ENCODE results near the gene GPHN. TPM values are rescaled to one million over a fixed set of nuclear protein-coding genes. Genes with fewer than 3 reads are reported as not detected.

GPHN gene
- total RNA-seq, 1 experiment from 2014 or later, result 18.1 TPM

GRCh38 chr14:67218126-67218525 lies 710.2 kb downstream of the GPHN start:
- Mint-ChIP-seq H3K4me1 (no peaks in the 10 kb centered on the region), H3K36me3 (no peaks in the 10 kb centered on the region), H3K27me3 (ENCODE audit: low read depth) (no peaks in the 10 kb centered on the region; the same call in 1 of the 2 replicates), H3K27ac (no peak overlapping the region), H3K9me3 (no peaks in the 10 kb centered on the region), H3K4me3 (no peak overlapping the region)
- ChIA-PET CTCF (no interaction called here), POLR2A (no interaction called here)
- no peak for TF ChIP-seq ZNF232 (CRISPR knock-in tag; IDR thresholded peaks at IDR 0.05)
- no peak for TF ChIP-seq TEAD1 (CRISPR knock-in tag; IDR thresholded peaks at IDR 0.05)
- TF ChIP-seq RORB (CRISPR knock-in tag; IDR thresholded peaks at IDR 0.05), result no peak
- no peak for TF ChIP-seq ZNF138 (CRISPR knock-in tag; conservative IDR thresholded peaks at IDR 0.05)
- TF ChIP-seq E2F1 (CRISPR knock-in tag; IDR thresholded peaks at IDR 0.05), result no peak
- no peak for TF ChIP-seq E2F4 (CRISPR knock-in tag; IDR thresholded peaks at IDR 0.05; ENCODE audit: borderline replicate concordance, low read depth)
- no peak for TF ChIP-seq TCF7 (CRISPR knock-in tag; IDR thresholded peaks at IDR 0.05; ENCODE audit: low read depth)
- TF ChIP-seq ATF3 (CRISPR knock-in tag; conservative IDR thresholded peaks at IDR 0.05), result no peak
- no peak for TF ChIP-seq MYBL2 (CRISPR knock-in tag; IDR thresholded peaks at IDR 0.05)
- TF ChIP-seq, protein P1, sequence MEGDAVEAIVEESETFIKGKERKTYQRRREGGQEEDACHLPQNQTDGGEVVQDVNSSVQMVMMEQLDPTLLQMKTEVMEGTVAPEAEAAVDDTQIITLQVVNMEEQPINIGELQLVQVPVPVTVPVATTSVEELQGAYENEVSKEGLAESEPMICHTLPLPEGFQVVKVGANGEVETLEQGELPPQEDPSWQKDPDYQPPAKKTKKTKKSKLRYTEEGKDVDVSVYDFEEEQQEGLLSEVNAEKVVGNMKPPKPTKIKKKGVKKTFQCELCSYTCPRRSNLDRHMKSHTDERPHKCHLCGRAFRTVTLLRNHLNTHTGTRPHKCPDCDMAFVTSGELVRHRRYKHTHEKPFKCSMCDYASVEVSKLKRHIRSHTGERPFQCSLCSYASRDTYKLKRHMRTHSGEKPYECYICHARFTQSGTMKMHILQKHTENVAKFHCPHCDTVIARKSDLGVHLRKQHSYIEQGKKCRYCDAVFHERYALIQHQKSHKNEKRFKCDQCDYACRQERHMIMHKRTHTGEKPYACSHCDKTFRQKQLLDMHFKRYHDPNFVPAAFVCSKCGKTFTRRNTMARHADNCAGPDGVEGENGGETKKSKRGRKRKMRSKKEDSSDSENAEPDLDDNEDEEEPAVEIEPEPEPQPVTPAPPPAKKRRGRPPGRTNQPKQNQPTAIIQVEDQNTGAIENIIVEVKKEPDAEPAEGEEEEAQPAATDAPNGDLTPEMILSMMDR (IDR thresholded peaks at IDR 0.05), result no peak
- no peak for TF ChIP-seq JUN (CRISPR knock-in tag; IDR thresholded peaks at IDR 0.05)
- TF ChIP-seq ZBTB21 (CRISPR knock-in tag; IDR thresholded peaks at IDR 0.05; ENCODE audit: borderline replicate concordance), result no peak
- TF ChIP-seq, protein P2, sequence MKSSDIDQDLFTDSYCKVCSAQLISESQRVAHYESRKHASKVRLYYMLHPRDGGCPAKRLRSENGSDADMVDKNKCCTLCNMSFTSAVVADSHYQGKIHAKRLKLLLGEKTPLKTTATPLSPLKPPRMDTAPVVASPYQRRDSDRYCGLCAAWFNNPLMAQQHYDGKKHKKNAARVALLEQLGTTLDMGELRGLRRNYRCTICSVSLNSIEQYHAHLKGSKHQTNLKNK (CRISPR knock-in tag; IDR thresholded peaks at IDR 0.05), result no peak
- DNase-seq (ENCODE audit: low spot score) (no peak), ATAC-seq (no peak)

GRCh38 chr14:67221248-67221981 lies 713.5 kb downstream of the GPHN start:
- ChIA-PET CTCF (interaction anchor here (1.0 kb wide), 1 partner anchor 64 kb away, joined by 3 read pairs; no protein-coding TSS in a partner anchor), POLR2A (no interaction called here)
- no peak overlapping the region for H3K27ac Mint-ChIP-seq
- H3K4me1 Mint-ChIP-seq, result no peaks in the 10 kb centered on the region
- no peaks in the 10 kb centered on the region; the same call in 1 of the 2 replicates for H3K27me3 Mint-ChIP-seq (ENCODE audit: low read depth)
- ATAC-seq, result no peak
- H3K9me3 Mint-ChIP-seq, result no peaks in the 10 kb centered on the region
- TF ChIP-seq, protein P3, sequence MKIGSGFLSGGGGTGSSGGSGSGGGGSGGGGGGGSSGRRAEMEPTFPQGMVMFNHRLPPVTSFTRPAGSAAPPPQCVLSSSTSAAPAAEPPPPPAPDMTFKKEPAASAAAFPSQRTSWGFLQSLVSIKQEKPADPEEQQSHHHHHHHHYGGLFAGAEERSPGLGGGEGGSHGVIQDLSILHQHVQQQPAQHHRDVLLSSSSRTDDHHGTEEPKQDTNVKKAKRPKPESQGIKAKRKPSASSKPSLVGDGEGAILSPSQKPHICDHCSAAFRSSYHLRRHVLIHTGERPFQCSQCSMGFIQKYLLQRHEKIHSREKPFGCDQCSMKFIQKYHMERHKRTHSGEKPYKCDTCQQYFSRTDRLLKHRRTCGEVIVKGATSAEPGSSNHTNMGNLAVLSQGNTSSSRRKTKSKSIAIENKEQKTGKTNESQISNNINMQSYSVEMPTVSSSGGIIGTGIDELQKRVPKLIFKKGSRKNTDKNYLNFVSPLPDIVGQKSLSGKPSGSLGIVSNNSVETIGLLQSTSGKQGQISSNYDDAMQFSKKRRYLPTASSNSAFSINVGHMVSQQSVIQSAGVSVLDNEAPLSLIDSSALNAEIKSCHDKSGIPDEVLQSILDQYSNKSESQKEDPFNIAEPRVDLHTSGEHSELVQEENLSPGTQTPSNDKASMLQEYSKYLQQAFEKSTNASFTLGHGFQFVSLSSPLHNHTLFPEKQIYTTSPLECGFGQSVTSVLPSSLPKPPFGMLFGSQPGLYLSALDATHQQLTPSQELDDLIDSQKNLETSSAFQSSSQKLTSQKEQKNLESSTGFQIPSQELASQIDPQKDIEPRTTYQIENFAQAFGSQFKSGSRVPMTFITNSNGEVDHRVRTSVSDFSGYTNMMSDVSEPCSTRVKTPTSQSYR (CRISPR knock-in tag; IDR thresholded peaks at IDR 0.05), result no peak
- TF ChIP-seq, protein P4, sequence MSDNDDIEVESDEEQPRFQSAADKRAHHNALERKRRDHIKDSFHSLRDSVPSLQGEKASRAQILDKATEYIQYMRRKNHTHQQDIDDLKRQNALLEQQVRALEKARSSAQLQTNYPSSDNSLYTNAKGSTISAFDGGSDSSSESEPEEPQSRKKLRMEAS (CRISPR knock-in tag; IDR thresholded peaks at IDR 0.05), result no peak
- TF ChIP-seq, protein P2 (CRISPR knock-in tag; IDR thresholded peaks at IDR 0.05), result no peak
- TF ChIP-seq ETV6 (CRISPR knock-in tag; IDR thresholded peaks at IDR 0.05) (no peak), FOXK1 (CRISPR knock-in tag; IDR thresholded peaks at IDR 0.05) (no peak)
- TF ChIP-seq, protein P5, sequence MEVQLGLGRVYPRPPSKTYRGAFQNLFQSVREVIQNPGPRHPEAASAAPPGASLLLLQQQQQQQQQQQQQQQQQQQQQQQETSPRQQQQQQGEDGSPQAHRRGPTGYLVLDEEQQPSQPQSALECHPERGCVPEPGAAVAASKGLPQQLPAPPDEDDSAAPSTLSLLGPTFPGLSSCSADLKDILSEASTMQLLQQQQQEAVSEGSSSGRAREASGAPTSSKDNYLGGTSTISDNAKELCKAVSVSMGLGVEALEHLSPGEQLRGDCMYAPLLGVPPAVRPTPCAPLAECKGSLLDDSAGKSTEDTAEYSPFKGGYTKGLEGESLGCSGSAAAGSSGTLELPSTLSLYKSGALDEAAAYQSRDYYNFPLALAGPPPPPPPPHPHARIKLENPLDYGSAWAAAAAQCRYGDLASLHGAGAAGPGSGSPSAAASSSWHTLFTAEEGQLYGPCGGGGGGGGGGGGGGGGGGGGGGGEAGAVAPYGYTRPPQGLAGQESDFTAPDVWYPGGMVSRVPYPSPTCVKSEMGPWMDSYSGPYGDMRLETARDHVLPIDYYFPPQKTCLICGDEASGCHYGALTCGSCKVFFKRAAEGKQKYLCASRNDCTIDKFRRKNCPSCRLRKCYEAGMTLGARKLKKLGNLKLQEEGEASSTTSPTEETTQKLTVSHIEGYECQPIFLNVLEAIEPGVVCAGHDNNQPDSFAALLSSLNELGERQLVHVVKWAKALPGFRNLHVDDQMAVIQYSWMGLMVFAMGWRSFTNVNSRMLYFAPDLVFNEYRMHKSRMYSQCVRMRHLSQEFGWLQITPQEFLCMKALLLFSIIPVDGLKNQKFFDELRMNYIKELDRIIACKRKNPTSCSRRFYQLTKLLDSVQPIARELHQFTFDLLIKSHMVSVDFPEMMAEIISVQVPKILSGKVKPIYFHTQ (CRISPR knock-in tag; IDR thresholded peaks at IDR 0.05), result no peak
- no peak for DNase-seq (ENCODE audit: low spot score)
- H3K4me3 Mint-ChIP-seq, result no peak overlapping the region
- no peaks in the 10 kb centered on the region for H3K36me3 Mint-ChIP-seq
